HG03460 (cell line): ENCODE data around the gene TIE1.

Experiments used
- ATAC-seq: cut with Tn5 transposase; IDR thresholded peaks from one replicate; pipeline ENCODE4 v1.9.1; 2021; ENCODE audit not compliant: unreplicated experiment

TIE1 gene

DNA sequence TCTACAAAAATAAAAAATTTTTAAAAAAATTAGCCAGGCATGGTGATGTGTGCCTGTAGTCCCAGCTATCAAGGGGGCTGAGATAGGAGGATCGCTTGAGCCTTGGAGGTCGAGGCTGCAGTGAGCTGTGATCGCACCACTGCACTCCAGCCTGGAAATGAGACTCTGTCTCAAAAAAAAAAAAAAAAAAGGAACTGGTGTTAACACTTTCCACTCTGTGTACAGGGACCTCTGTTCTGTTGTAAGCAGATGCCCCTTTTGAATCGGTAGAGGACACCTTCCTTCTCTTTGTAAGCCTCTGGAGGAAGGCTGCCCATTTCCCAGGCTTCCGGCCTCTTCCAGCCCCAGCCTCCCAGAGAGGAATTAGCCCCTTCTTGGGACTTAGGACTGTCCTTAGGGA, 8.1 kb upstream of the TIE1 start:
- no peak for ATAC-seq

DNA sequence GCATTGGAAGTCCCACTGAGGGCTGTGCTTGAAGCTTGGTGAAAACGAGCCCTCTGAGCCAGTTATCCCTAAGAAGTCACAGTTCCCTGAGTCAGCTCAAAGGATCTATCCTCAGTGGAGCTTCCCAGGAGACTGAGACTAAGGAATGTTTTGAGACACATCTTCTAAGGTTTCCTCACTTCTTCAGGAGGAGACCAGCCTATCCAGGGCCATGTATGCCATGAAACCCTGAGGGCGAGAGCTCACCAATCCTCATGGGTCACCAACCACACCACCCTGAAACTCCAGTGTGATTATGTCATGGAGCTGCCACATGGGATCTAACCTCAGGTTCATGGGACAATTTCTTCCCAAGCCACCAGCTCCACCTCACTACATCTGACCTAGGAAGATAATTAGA, 7.6 kb upstream of the TIE1 start:
- ATAC-seq = no peak

DNA sequence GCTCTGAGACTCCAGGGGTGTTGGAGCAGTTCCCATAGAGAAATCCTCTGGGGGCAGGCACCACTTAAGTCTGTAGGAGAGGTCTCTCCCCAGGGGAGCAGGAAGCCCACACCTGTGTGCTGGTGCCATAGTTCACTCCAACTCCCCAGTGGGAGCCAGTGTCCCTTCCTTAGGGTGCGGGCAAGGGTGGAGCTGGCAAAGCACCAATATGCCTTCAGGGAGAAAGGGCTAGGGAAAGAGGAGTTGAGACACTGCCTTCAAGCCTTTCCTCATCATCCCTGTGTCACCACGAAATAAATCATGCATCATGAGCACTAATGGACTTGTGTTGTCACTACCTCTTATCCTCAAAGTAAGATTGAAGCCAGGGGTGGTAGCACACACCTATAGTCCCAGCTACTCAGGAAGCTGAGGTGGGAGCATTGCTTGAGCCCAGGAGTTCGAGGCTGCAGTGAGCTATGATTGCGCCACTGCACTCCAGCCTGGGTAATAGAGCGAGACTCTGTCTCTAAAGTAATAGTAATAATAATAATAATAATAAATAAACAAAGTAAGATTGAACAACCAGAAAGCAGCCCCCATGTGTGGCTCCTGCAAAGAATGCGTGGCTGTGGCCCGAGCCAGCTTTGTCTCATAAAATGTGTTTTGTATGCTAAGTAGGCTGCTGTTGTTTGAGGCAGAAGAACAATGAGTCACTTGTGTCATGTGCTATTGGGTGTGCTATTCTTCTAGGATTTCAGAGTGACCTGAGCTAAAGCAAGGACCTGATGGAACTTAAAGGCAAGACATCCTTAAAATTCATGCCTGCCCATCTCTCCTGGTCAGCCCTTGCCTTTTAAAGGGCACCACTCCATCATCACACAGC, 6.7 kb upstream of the TIE1 start:
- ATAC-seq = no peak

DNA sequence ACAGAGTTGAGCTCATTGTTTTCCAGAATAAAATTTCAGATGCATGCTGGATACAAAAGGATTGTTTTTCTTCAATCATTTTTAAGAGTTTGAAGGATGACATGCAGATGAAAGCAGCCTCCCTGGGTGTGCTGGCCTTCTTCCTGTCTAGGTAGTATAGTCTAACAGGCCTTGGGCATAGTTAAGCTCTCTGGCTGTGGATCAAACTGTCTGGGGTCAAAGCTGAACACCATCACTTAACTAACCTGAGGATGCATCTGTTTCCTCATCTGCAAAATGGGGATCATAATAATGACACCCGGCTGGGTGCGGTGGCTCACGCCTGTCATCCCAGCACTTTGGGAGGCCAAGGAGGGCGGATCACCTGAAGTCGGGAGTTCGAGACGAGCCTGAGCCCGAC, 6.0 kb upstream of the TIE1 start:
- ATAC-seq = no peak

DNA sequence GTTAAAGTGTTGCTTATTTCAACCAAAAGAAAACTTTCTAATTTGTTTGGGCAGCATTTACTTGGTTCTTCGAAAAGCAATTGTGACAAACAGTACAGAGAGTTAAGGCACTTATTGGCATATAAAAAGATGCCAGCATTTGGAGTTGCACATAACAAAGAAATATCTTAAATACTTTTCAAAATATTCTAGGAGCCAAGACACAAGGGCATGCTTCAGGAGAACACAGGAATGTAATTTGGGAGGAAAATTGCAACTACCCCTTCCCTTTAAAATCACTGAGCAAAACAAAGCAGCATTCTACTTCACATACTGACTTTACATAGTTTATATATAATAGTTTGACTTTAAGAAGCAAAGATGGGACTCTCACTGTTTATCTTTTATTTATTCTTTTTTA, 4.6 kb upstream of the TIE1 start:
- ATAC-seq = no peak

DNA sequence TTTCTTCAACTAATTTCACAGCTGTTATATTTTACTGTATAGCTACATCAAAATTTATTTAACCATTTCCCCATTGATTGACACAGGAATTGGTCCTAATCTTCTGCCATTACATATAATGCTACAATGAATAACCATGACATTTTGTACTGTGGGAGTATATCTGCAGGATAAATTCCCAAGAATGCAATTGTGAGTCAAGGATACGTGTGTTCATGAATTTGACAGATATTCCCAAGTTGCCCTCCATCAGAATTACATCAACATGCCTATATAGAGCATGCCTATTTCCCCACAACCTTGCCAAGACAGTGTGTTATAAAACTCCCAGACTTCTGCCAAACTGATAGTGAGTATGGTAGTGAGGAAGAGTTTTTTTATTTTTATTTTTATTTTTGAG, 2.7 kb upstream of the TIE1 start:
- no peak for ATAC-seq

DNA sequence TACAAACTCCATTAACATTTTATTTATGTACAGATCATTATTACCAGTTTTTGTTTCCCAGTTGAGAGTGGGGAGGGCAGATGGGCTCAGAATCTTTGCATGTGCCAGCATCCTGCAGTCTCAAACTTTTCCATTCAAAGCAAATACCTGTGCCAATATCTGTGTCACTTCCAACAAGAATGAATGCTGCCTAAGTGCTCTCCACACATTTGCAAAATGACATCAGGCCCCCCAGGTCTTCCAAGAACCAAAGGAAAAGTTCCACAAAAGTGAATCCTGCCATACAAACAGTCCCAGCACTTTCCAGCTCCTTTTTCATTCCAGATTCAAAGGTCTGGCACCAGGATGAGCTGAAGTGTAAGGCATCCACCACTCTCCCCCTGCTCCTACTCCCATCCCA, 1.7 kb upstream of the TIE1 start:
- no peak for ATAC-seq

DNA sequence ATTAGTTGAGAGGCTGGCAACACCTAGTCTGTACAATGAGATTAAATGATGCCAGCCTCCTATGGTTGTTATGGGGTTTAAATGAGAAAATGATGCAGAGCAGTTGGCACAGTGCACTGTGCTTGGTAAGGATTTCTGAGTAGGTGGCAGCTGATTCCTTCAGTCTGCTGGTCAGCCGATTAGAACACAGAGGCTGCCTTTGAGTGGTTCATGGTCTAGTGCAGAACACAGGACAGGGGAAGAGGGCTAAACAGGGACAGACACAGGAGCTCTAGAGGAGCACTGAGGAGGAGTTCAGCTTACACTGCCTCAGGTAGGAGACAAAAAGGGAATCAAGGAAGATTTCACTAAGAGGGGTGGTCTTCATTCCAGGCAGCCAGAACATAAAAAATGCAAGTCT, 1.4 kb downstream of the TIE1 start:
- ATAC-seq = no peak

DNA sequence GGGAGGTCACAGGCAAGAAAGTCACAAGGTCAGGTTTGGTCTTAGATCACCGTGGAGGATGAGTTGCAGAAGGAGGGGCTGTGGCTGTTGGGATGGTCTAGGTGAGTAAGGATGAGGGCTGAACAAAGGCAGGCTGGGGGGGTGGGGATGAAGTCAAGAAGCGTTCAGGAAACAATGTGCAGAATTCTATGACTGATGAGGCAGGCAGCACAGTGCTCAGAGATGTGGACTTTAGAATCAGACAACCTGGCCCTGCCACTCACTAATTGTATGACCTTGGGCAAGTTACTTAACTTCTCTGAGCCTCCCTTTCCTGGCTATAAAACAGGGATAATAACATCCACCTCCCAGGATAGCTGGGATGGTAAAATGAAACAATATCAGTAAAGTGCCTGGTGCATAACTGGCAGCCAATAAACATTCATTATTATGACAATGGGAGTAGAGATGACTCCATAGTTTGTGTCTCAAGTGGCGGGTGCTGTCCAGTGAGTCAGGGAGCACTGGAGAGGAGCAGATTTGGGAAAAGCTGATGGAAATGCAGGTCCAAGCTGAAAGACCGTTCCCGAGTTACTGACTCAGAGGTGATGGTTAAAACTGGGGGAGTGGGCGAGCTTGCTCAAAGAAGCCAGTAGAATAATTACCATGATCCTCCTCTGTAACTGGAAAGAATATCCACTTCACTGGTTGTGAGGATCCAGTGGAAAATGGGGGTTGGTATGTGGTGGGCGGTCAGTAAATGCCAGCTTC, 2.1 kb downstream of the TIE1 start:
- ATAC-seq = no peak

DNA sequence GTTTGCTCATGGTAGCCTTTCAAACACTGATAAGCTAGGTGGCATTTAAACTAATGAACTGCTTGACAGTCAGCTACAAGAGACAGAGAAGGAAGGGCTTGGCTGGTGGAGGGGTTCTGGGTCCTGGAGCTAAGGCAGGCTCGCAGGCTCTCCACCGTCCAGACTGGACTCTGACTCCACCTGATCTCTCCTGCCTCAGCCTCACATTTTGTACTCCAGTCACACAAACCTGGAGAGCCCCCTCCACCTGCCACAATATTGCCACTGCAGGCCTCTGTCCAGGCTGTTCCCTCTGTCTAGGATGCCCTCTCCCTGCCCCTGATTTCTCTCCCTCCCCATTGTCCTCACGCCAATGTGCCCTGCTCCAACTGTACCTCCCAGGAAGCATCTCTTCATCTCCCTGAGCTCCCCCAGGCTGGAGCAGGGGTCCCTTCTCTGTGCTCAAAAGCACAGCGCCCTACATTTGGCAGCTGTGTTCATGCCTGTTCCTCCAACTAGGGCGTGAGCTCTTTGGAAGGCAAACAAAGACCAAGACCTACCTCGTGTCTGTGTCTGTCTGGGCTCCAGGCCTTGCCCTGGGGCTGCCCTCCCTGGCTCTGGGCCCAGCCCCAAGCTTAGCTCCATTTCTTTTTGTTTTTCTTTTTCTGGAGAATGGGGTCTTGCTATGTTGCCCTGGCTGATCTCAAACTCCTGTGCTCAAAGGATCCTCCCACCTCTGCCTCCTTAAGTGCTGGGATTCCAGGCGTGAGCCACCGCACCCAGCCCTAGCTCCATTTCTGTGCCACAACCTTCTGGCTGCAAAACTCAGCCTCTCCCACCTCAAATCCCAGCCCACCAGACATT, 2.9 kb downstream of the TIE1 start:
- no peak for ATAC-seq

DNA sequence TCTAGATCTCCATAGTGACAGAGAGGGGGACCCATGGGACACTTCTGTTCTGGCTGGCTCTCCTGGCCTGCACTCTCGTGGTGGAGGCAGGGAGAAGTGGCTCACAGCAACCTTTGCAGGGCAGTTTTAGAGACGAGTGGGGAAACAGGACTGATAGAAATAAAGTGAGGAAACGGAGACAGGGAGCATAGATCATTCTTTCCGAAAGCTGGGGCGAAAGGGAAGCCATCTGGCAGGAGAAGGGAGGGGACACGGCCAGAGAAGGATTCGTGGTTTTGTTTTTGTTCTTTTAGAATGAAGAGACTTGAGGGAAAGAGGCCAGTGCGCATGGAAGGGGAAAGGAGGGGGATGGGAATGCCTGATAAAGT, 3.5 kb downstream of the TIE1 start:
- no peak for ATAC-seq

DNA sequence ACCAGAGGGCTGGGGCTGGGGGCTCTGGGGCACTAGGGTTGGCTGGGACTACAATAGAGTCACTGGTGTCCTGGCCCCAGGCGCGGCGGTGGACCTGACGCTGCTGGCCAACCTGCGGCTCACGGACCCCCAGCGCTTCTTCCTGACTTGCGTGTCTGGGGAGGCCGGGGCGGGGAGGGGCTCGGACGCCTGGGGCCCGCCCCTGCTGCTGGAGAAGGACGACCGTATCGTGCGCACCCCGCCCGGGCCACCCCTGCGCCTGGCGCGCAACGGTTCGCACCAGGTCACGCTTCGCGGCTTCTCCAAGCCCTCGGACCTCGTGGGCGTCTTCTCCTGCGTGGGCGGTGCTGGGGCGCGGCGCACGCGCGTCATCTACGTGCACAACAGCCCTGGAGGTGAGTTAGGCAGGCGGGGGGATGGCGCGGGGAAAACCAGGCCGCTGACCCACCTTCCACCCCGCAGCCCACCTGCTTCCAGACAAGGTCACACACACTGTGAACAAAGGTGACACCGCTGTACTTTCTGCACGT, 4.1 kb downstream of the TIE1 start:
- ATAC-seq = no peak

DNA sequence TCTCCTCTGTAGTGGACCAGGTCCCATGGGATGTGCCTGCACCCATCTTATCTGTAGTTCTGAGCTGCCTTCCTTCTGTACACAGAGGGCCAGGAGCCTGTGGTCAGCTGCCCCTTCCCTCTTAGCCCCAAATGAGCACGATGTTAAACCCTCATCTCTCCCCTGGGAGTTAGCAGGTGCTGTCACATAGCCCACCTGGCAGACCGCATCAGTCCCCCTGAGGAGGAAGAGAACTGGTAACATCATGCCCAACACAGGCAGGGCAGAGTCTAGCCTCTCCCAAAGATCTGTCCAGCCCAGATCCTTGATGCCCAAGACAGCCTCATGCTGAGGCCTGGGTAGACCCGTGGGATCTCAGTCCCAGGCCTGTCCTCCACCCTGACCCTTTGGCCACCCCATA, 4.7 kb downstream of the TIE1 start:
- no peak for ATAC-seq

DNA sequence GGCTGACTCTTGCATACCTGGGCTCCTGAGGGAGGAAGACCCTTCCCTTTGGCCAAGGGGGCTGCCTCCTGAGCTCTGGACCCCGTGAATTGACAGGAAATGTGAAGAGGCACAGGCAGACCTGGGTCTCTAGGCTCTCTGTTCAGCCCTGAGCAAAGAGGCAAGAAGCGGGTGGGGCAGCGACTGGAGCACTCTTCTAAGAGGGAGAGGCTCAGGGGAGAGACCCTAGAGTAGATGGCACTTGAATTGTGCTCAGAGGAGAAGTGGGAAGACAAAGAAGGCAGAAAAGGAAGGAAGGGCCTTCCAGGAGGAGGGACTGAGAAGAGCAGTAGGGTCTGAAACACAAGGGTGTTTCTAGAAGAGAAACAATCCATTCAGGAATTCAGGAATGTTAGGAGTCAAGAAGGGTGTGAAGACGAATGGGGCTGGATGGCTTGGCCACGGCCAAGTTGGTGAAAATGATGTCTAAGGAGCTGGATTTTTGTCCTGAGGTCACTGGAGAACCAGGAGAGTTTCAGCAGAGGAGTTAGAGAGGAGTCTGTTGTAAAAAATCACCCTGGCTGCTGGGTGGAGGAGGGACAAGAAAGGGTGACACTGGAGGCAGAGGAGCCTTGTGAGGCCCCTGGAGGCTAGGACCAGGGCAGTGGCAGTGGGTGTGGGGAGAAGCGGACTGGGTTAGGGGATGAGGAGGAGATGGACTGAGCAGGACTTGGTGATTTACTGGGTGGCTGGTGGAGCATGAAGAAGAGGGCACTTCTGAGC, 5.3 kb downstream of the TIE1 start:
- no peak for ATAC-seq

DNA sequence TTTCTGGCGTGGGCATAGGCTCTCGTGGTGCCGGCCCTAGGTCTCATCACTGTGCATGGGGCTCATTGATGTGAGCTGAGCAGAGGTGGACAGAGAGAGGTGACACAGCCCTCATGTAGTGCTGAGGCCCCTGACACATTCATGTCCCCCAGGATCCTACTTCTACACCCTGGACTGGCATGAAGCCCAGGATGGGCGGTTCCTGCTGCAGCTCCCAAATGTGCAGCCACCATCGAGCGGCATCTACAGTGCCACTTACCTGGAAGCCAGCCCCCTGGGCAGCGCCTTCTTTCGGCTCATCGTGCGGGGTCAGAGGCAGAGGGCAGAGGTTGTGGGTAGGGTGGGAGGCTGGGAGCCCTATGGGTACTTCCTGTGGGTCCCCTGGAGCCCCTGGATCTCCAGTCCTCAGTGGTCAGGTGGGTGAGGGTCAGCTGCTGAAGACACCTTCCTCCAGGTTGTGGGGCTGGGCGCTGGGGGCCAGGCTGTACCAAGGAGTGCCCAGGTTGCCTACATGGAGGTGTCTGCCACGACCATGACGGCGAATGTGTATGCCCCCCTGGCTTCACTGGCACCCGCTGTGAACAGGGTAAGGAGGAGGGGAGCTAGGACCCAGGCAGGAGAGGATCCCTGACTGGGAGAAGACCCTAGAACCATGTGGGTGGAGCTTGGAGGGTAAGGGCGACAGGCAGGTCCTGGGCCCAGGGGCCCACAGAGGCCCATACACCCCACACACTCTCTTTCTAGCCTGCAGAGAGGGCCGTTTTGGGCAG, 6.1 kb downstream of the TIE1 start:
- ATAC-seq = no peak

DNA sequence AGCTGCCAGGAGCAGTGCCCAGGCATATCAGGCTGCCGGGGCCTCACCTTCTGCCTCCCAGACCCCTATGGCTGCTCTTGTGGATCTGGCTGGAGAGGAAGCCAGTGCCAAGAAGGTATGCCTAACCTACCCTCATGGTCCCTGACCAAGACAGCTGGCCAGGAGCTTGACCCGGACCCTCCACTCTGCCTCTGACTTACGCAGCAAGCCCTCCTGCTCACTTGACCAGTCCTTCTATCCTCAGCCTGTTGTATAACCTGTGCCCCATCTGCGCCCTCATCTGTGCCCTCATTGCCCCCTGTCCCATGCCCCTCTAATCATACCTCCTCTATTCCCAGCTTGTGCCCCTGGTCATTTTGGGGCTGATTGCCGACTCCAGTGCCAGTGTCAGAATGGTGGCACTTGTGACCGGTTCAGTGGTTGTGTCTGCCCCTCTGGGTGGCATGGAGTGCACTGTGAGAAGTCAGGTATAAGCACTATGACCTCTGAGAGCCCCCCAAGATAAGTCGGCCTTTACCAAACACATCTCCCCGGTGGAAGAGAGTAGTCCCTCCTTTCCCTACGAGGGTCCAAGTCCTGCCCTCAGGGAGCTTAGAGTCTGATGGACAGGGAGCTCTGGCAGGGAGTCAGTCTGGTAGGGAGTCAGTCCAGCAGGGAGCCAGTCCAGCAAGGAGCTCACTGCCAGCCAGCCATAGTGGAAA, 6.8 kb downstream of the TIE1 start:
- no peak for ATAC-seq

DNA sequence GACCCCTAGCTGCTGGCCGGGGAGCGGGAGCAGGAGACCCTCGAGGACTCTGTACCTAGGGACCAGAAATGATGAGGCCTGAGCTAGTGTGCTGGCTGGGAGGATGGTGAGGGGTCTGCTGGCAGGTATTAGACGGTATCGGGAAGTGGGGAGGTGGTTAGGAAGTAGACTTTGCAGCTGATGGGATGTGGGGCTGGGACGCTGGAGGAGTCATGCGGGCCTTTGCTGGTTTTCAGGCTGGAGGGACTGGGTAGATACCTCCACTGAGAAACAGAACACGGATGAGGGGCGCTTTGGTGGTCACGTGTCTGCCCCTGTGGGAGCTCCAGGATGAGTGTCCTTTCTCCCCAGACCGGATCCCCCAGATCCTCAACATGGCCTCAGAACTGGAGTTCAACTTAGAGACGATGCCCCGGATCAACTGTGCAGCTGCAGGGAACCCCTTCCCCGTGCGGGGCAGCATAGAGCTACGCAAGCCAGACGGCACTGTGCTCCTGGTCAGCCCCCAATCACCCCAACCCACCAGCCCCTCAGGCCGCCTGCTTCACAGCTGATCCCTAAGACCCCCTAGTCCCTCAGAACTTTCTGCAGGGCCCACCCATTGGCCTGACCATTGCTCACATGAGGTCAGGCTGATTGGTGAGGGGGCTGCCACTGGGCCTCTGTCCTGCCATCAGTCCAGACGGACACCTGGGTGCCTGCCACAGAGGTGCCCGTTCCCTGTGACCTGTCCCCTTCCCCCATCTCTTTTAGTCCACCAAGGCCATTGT, 8.0 kb downstream of the TIE1 start:
- no peak for ATAC-seq

DNA sequence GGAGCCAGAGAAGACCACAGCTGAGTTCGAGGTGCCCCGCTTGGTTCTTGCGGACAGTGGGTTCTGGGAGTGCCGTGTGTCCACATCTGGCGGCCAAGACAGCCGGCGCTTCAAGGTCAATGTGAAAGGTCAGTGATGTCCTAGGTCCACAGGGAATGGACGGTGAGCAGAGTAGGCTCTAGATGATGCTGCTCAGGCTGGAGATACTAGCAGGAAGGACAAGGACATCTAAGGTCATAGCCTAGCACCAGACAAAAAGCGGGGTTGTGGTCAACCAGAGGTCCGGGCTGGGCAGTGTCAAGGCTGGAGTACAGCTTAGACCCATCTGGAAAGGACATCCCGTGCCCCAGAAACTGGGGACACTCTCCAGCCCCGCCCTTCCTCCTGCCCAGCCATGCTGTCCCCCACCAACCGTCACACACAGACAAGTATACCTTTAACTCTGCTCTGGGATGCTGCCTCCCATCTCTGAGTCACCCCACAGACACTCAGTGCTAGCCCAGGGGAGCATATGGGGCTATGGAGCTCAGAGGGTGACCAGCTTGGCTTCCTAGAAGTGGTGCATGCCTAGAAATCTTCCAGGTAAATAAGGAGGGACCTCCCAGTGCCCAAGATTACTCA, 8.7 kb downstream of the TIE1 start:
- ATAC-seq = no peak
